Parathyroid adenoma (tissue), 2 donors: ENCODE measurements around the gene TPCN1.

Experiments
- H2AFZ ChIP-seq: fragments of 300-600 bp; sonication (generic); one replicate; pipeline ENCODE4 v1.7.0; 2017; ENCODE audit warnings: antibody characterized with exemption, mild to moderate bottlenecking
- H3K27ac ChIP-seq: fragments of 300-600 bp; sonication (generic); one replicate; pipeline ENCODE4 v1.7.0; 2017
- H3K27me3 ChIP-seq: fragments of 300-600 bp; sonication (generic); one replicate; pipeline ENCODE4 v1.7.0; 2017; ENCODE audit warnings: low read length; ENCODE audit not compliant: control insufficient read depth, insufficient read depth
- H3K36me3 ChIP-seq: fragments of 300-600 bp; sonication (generic); one replicate; pipeline ENCODE4 v1.7.0; 2017; ENCODE audit warnings: low read length; ENCODE audit not compliant: control insufficient read depth, insufficient read depth
- H3K4me1 ChIP-seq: fragments of 300-600 bp; sonication (generic); one replicate; pipeline ENCODE4 v1.7.0; 2017; ENCODE audit warnings: control low read depth
- H3K4me2 ChIP-seq: fragments of 300-600 bp; sonication (generic); one replicate; pipeline ENCODE4 v1.7.0; 2017; ENCODE audit warnings: low read length
- H3K4me3 ChIP-seq: fragments of 300-600 bp; sonication (generic); one replicate; pipeline ENCODE4 v1.7.0; 2017; ENCODE audit warnings: low read depth, low read length
- H3K79me2 ChIP-seq: fragments of 300-600 bp; sonication (generic); one replicate; pipeline ENCODE4 v1.7.0; 2017; ENCODE audit warnings: control low read depth
- H3K9ac ChIP-seq: fragments of 300-600 bp; sonication (generic); one replicate; pipeline ENCODE4 v1.7.0; 2017; ENCODE audit warnings: mild to moderate bottlenecking
- H3K9me3 ChIP-seq: fragments of 300-600 bp; sonication (generic); one replicate; pipeline ENCODE4 v1.7.0; 2017; ENCODE audit warnings: low read length; ENCODE audit not compliant: control insufficient read depth
- TF ChIP-seq, protein P1 (sequence below): fragments of 300-600 bp; sonication (generic); IDR thresholded peaks from one replicate; pipeline ENCODE4 v1.7.0; 2017; ENCODE audit warnings: antibody characterized with exemption, mild to moderate bottlenecking
- donor health status: primary hyperparathyroidism.

The TPCN1 gene

GRCh38 chr12:113221997-113222729 is 899 bp downstream of the TPCN1 start:
- Histone ChIP-seq H3K9me3 (no peaks in the 10 kb centered on the region), H3K36me3 (no peaks in the 10 kb centered on the region), H3K27ac (peak overlapping the region; percentile 92), H3K4me2 (peak overlapping the region; percentile 92), H3K27me3 (no peaks in the 10 kb centered on the region), H2AFZ (peak overlapping the region; percentile 71), H3K79me2 (peaks cover 8% of the 10 kb centered on the region), H3K4me1 (peaks cover 17% of the 10 kb centered on the region), H3K9ac (peak overlapping the region; percentile 40), H3K4me3 (peak overlapping the region; percentile 75)
- TF ChIP-seq, protein P1, sequence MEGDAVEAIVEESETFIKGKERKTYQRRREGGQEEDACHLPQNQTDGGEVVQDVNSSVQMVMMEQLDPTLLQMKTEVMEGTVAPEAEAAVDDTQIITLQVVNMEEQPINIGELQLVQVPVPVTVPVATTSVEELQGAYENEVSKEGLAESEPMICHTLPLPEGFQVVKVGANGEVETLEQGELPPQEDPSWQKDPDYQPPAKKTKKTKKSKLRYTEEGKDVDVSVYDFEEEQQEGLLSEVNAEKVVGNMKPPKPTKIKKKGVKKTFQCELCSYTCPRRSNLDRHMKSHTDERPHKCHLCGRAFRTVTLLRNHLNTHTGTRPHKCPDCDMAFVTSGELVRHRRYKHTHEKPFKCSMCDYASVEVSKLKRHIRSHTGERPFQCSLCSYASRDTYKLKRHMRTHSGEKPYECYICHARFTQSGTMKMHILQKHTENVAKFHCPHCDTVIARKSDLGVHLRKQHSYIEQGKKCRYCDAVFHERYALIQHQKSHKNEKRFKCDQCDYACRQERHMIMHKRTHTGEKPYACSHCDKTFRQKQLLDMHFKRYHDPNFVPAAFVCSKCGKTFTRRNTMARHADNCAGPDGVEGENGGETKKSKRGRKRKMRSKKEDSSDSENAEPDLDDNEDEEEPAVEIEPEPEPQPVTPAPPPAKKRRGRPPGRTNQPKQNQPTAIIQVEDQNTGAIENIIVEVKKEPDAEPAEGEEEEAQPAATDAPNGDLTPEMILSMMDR = no peak

GRCh38 chr12:113222730-113223531 is 1.7 kb downstream of the TPCN1 start:
- Histone ChIP-seq H3K27me3 (no peaks in the 10 kb centered on the region), H3K27ac (peak overlapping the region; percentile 92), H3K4me2 (peak overlapping the region; percentile 92), H3K4me3 (peak overlapping the region; percentile 75), H3K9me3 (no peaks in the 10 kb centered on the region), H3K36me3 (no peaks in the 10 kb centered on the region), H2AFZ (no peak overlapping the region), H3K79me2 (peaks cover 14% of the 10 kb centered on the region), H3K4me1 (peaks cover 11% of the 10 kb centered on the region), H3K9ac (no peak overlapping the region)
- TF ChIP-seq, protein P1 = no peak

DNA sequence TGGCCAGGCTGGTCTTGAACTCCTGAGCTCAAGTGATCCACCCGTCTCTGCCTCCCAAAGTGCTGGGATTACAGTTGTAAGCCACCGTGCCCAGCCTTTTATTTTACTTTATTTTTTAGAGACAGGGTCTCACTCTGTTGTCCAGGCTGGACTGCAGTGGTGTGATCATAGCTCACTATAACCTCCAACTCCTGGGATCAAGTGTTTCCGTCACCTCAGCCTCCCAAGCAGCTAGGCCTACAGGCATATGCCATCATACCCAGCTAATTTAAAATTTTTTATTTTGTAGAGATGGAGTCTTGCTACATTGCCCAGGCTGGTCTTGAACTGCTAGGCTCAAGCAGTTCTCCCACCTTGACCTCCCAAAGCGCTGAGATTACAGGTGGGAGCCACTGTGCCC is 3.7 kb downstream of the TPCN1 start:
- Histone ChIP-seq H3K36me3 (no peaks in the 10 kb centered on the region), H3K4me1 (peaks cover 15% of the 10 kb centered on the region), H3K4me3 (no peak overlapping the region), H3K9ac (no peak overlapping the region), H3K27me3 (no peaks in the 10 kb centered on the region), H2AFZ (no peak overlapping the region), H3K27ac (no peak overlapping the region), H3K4me2 (no peak overlapping the region), H3K79me2 (peaks cover 28% of the 10 kb centered on the region), H3K9me3 (no peaks in the 10 kb centered on the region)
- TF ChIP-seq, protein P1 = no peak

DNA sequence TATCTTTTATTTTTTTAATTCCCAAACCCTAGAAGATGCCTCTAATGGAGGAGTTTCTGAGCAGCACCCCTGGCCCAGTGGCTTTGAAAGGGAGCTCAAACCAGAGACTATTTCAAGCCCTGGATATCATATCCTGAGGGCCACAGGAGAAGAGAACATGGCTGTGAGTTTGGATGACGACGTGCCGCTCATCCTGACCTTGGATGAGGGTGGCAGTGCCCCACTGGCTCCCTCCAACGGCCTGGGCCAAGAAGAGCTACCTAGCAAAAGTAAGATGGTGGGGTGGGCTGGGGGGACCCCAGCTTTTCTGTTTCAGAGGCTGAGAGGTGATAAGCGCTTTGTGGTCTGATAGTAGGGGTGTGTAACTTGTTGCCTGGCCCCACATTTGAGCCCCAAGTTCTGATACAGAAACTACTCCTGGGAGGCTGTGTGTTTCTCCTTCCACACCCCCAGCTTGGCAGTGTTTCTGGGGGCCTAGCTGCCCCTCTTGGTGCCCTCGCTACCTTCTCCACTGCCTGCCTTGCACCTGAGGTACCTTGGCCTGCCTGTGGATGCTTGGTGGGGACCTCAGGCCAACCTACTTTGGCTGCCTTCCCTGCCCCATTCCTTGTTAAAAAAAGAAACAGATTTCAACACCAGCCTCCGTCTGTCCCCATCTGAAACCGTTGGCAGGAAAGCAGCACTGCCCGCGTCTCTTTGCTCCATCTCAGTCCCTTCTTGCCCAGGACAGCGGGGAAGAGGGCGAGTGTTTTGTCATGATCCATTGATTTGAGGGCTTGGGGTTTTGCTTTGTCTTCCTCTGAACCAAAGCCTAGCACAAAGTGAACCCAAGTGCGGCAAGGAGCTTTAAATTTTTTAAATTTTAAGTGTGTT is 5.7 kb downstream of the TPCN1 start:
- peak overlapping the region; percentile 31 for H3K27ac ChIP-seq
- peak overlapping the region; percentile 24 for H2AFZ ChIP-seq
- TF ChIP-seq, protein P1 = no peak
- H3K4me2 ChIP-seq = no peak overlapping the region
- H3K9ac ChIP-seq = no peak overlapping the region
- no peaks in the 10 kb centered on the region for H3K9me3 ChIP-seq
- H3K36me3 ChIP-seq = no peaks in the 10 kb centered on the region
- peaks cover 22% of the 10 kb centered on the region for H3K79me2 ChIP-seq
- no peak overlapping the region for H3K4me3 ChIP-seq
- peaks cover 24% of the 10 kb centered on the region for H3K4me1 ChIP-seq
- no peaks in the 10 kb centered on the region for H3K27me3 ChIP-seq
